HL-60 (cell line): ENCODE measurements around the gene ZBTB21.

Experiments used
- CTCF ChIP-seq: IDR thresholded peaks from one replicate; pipeline ENCODE4 v1.5.1; 2011; ENCODE audit warnings: low read length, control low read depth, inconsistent platforms; ENCODE audit not compliant: insufficient read depth
- POLR2AphosphoS5 ChIP-seq: IDR thresholded peaks from 2 replicates; pipeline ENCODE4 v1.6.1; 2012; ENCODE audit warnings: low read depth

DNA sequence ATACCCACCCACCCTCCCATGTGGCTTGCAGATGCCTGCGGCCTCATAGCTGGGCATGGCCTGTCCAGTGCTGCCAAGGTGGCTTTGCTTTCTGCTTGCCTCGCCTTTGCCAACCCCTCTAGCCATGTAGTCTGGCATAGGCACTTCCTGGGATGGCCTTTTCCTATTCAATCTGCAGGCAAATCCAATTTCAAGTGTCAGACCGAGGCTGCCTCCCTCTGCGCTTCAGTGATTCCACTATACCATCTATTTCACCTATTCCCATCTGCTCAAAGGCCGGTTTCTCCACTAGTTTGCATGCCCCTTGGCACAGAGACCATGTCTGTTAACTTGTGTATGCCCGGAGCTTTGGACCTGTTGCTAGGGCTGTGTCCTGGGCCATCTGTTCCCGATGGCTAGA lies 3.8 kb upstream of the ZBTB21 start:
- TF ChIP-seq CTCF (no peak), POLR2AphosphoS5 (no peak)
